Measurements from ENCODE around the gene IGSF21. TPM values are rescaled to one million over a fixed set of nuclear protein-coding genes. Genes with fewer than 3 reads are reported as not detected.

IGSF21 gene
- polyA plus RNA-seq, 1 of the 3 experiments (the other 2 are of a cell fraction): not detected

DNA sequence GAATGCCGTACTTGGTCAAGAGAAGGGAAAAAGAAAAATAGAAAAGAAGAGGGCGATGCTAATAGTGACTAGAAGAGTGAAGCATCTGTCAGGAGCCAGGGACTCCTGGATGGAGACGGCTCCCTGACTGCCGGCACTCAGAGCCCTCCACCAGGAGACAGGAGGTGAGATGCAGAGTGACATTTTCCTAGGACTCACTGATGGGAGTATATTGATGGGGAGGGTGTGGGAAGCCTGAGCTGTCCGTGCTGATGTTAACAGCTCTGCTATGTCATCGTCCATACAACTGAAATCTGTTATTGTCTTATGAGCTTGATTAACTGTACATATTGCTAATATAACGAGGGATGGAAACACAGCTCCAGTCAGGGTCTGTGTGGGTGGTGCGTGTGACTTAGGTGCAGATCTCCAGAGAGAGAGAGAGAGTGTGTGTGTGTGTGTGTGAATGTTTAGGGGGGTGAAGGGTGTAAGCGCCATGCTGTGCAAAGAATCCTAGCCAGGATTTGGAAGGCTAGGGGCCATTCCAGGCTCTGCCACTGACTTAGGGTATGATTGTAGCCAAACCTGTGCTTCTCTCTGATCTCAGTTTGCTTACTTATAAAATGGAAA is 250.1 kb downstream of the IGSF21 start:
- WGBS (ENCODE audit: low lambda C conversion rate): 38% methylated on average over 9 of the region's 9 CpGs
- H3K36me3 ChIP-seq (replicated peaks in 1 of 2; ENCODE audit: control insufficient read depth in 1 of 2, insufficient read depth in 2 of 2, low read length in 1 of 2): no peaks in the 10 kb centered on the region
- no peaks in the 10 kb centered on the region for H3K9me3 ChIP-seq
- ChIA-PET POLR2A (no interaction called here), CTCF (interaction anchor here (1.2 to 1.6 kb wide), 2 partner anchors 217 to 241 kb away, joined by 3 read pairs; no protein-coding TSS in a partner anchor)
- H3K27me3 ChIP-seq (ENCODE audit: insufficient read depth): no peaks in the 10 kb centered on the region
- H2AFZ ChIP-seq (ENCODE audit: low read depth): no peak overlapping the region
- H3K4me3 ChIP-seq (ENCODE audit: low read depth in 2 of 2, low read length in 1 of 2): no peak overlapping the region
- no peak overlapping the region for H3K4me2 ChIP-seq
- H3K9me2 ChIP-seq: no peaks in the 10 kb centered on the region
- no peaks in the 10 kb centered on the region for H3K79me2 ChIP-seq (ENCODE audit: insufficient read depth)
- TF ChIP-seq FOSL2 (IDR thresholded peaks at IDR 0.05; ENCODE audit: borderline replicate concordance, low read depth): no peak
- no peak for TF ChIP-seq GABPA (IDR thresholded peaks at IDR 0.05; ENCODE audit: low read depth)
- TF ChIP-seq TAF1 (IDR thresholded peaks at IDR 0.05; ENCODE audit: borderline replicate concordance, low read depth, low read length): no peak
- no peak for DNase-seq
- no peaks in the 10 kb centered on the region for H3F3A ChIP-seq (replicated peaks; ENCODE audit: insufficient read depth)
- no peaks in the 10 kb centered on the region for H3K4me1 ChIP-seq (ENCODE audit: control insufficient read depth in 1 of 2, insufficient read depth in 2 of 2, low read depth in 1 of 2, low read length in 1 of 2)
- no peak overlapping the region for H3K27ac ChIP-seq (ENCODE audit: low read depth in 2 of 2, low read length in 1 of 2)
- H3K9ac ChIP-seq: no peak overlapping the region
- H4K20me1 ChIP-seq (ENCODE audit: insufficient read depth): no peaks in the 10 kb centered on the region

- TF ChIP-seq YY1 (IDR thresholded peaks at IDR 0.05; ENCODE audit: low read depth): no peak
- TF ChIP-seq FOSL2 (IDR thresholded peaks at IDR 0.05; ENCODE audit: borderline replicate concordance, low read depth): no peak
- no peak for TF ChIP-seq EZH2phosphoT487 (IDR thresholded peaks at IDR 0.05; ENCODE audit: borderline replicate concordance, low read depth)
- TF ChIP-seq TCF12 (IDR thresholded peaks at IDR 0.05): no peak
- no peak for TF ChIP-seq SMC3 (IDR thresholded peaks at IDR 0.05; ENCODE audit: low read depth, low read length)
- no peak for TF ChIP-seq JUND (IDR thresholded peaks at IDR 0.05)
- no peak for TF ChIP-seq GATA2 (CRISPR knock-in tag; IDR thresholded peaks at IDR 0.05)
- TF ChIP-seq USF1 (IDR thresholded peaks at IDR 0.05; ENCODE audit: borderline replicate concordance, low read depth): no peak
- no peak for TF ChIP-seq RXRA (IDR thresholded peaks at IDR 0.05; ENCODE audit: borderline replicate concordance, low read depth)
- TF ChIP-seq TEAD4 (IDR thresholded peaks at IDR 0.05; ENCODE audit: borderline replicate concordance, insufficient read depth): no peak
- TF ChIP-seq, protein P1, sequence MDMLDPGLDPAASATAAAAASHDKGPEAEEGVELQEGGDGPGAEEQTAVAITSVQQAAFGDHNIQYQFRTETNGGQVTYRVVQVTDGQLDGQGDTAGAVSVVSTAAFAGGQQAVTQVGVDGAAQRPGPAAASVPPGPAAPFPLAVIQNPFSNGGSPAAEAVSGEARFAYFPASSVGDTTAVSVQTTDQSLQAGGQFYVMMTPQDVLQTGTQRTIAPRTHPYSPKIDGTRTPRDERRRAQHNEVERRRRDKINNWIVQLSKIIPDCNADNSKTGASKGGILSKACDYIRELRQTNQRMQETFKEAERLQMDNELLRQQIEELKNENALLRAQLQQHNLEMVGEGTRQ (IDR thresholded peaks at IDR 0.05; ENCODE audit: borderline replicate concordance, low read depth, low read length): no peak
- no peak for TF ChIP-seq EP300 (IDR thresholded peaks at IDR 0.05; ENCODE audit: borderline replicate concordance in 1 of 2, low read depth in 1 of 2, low read length in 1 of 2)
- no peak for TF ChIP-seq MEF2A (IDR thresholded peaks at IDR 0.05; ENCODE audit: borderline replicate concordance, low read depth)
- TF ChIP-seq ELF1 (IDR thresholded peaks at IDR 0.05): no peak
- no peaks in the 10 kb centered on the region for H3F3A ChIP-seq (replicated peaks; ENCODE audit: insufficient read depth)
- 13% methylated on average over 1 of the region's 1 CpG for WGBS (ENCODE audit: low lambda C conversion rate)
- H3K79me2 ChIP-seq (ENCODE audit: insufficient read depth): no peaks in the 10 kb centered on the region
- no peaks in the 10 kb centered on the region for H3K9me3 ChIP-seq
- H3K4me1 ChIP-seq (ENCODE audit: control insufficient read depth in 1 of 2, insufficient read depth in 2 of 2, low read depth in 1 of 2, low read length in 1 of 2): no peaks in the 10 kb centered on the region
- POLR2A ChIA-PET: no interaction called here
- H4K20me1 ChIP-seq (ENCODE audit: insufficient read depth): no peaks in the 10 kb centered on the region
- H3K27ac ChIP-seq (ENCODE audit: low read depth in 2 of 2, low read length in 1 of 2): no peak overlapping the region
- no peaks in the 10 kb centered on the region for H3K9me2 ChIP-seq
- no peak overlapping the region for H3K4me2 ChIP-seq
- H2AFZ ChIP-seq (ENCODE audit: low read depth): no peak overlapping the region
- no peaks in the 10 kb centered on the region for H3K27me3 ChIP-seq (ENCODE audit: insufficient read depth)
- CTCF ChIA-PET: interaction anchor here (1.1 to 1.2 kb wide), 2 partner anchors 12 to 217 kb away, joined by 3 read pairs; no protein-coding TSS in a partner anchor
- DNase-seq: no peak
- no peaks in the 10 kb centered on the region for H3K36me3 ChIP-seq (replicated peaks in 1 of 2; ENCODE audit: control insufficient read depth in 1 of 2, insufficient read depth in 2 of 2, low read length in 1 of 2)
- no peak overlapping the region for H3K4me3 ChIP-seq (ENCODE audit: low read depth in 2 of 2, low read length in 1 of 2)
- H3K9ac ChIP-seq: no peak overlapping the region
Observed at GRCh38 chr1:18358600-18358999, 251.0 kb downstream of the IGSF21 start.
